GM21737 (cell line): ENCODE results near the gene CERT1.
"Not testable (repeated sequence)": the region's sequence is repeated elsewhere in the genome, so short reads cannot be mapped to it uniquely, and the experiment has no call there.

Experiments used
- ATAC-seq: cut with Tn5 transposase; IDR thresholded peaks from one replicate; pipeline ENCODE4 v1.9.1; 2021; ENCODE audit warnings: mild to moderate bottlenecking, moderate library complexity; ENCODE audit not compliant: unreplicated experiment

CERT1 gene

GRCh38 chr5:75511435-75512382, at the start of gene CERT1, which contains the start of gene POLK:
Gene CERT1, minus strand, starts transcription at chr5:75511629. Its CDS starts 422 bp downstream, at chr5:75511207.
Gene POLK, plus strand, starts transcription at chr5:75511891.
- ATAC-seq, result peak; percentile 84

- not testable (repeated sequence) for ATAC-seq
Measured at GRCh38 chr5:75560655-75561054, 49.2 kb upstream of the CERT1 start.

- no peak for ATAC-seq
Measured at GRCh38 chr5:75558981-75559632, 47.7 kb upstream of the CERT1 start.

GRCh38 chr5:75558221-75558620, 46.8 kb upstream of the CERT1 start:
- no peak for ATAC-seq

- no peak for ATAC-seq
Measured at GRCh38 chr5:75553358-75553757, 41.9 kb upstream of the CERT1 start.

- no peak for ATAC-seq
Measured at GRCh38 chr5:75552764-75553163, 41.3 kb upstream of the CERT1 start.

- ATAC-seq, result no peak
Measured at GRCh38 chr5:75551471-75551870, 40.0 kb upstream of the CERT1 start.

GRCh38 chr5:75550597-75550996, 39.2 kb upstream of the CERT1 start:
- no peak for ATAC-seq

- no peak for ATAC-seq
Measured at GRCh38 chr5:75547812-75548211, 36.4 kb upstream of the CERT1 start.

- no peak for ATAC-seq
Measured at GRCh38 chr5:75546830-75547229, 35.4 kb upstream of the CERT1 start.

- ATAC-seq, result no peak
Measured at GRCh38 chr5:75545131-75545530, 33.7 kb upstream of the CERT1 start.

GRCh38 chr5:75538211-75538610, 26.8 kb upstream of the CERT1 start:
- no peak for ATAC-seq

- no peak for ATAC-seq
Measured at GRCh38 chr5:75536694-75537360, 25.4 kb upstream of the CERT1 start.

GRCh38 chr5:75536147-75536546, 24.7 kb upstream of the CERT1 start:
- no peak for ATAC-seq

- no peak for ATAC-seq
Measured at GRCh38 chr5:75534734-75535133, 23.3 kb upstream of the CERT1 start.

GRCh38 chr5:75533716-75534115, 22.3 kb upstream of the CERT1 start:
- ATAC-seq, result not testable (repeated sequence)

GRCh38 chr5:75532190-75532589, 20.8 kb upstream of the CERT1 start:
- ATAC-seq, result no peak

- no peak for ATAC-seq
Measured at GRCh38 chr5:75529185-75529584, 17.8 kb upstream of the CERT1 start.

- no peak for ATAC-seq
Measured at GRCh38 chr5:75526070-75526469, 14.6 kb upstream of the CERT1 start.

GRCh38 chr5:75525344-75525743, 13.9 kb upstream of the CERT1 start:
- no peak for ATAC-seq

GRCh38 chr5:75524591-75524990, 13.2 kb upstream of the CERT1 start:
- ATAC-seq, result no peak
